ENCODE results near the gene RNF183. TPM values are rescaled to one million over a fixed set of nuclear protein-coding genes. Genes with fewer than 3 reads are reported as not detected.

RNF183 gene
- 0.20 TPM for total RNA-seq

DNA sequence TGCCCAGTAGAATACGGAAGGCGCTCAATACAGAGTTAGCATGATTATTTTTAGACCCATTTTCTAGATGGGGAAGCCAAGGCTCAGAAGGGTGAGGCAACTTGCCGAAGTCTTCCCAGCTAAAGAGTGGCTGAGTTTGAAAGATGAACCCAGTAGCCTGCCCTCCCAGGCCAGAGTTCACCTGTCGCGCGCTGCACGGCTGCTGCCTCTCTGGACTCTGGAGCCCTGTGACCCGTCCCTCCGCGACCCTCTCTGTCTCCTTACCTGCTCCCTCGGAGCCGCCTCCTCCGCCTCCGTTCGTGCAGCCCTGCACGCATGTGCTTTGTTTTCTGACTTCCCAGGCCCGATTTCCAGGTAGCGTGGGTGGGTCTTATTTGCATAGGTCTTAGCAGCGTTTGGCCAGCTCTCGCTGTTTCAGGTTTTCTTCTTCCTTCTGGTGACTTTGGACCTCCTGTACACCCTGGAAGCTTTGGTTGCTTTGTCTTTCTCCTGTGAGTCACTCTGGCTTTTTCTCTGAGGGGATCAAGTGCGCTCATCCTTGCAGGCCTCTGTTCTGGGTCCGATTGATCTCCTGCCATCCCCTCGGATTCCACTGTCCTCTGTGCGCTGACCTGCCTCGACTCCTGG lies at the start of gene RNF183:
TSS of gene RNF183 (minus strand) at position 585 of the 627 bp plus-strand sequence. CDS start 5,192 bp downstream, outside the sequence.
- no peak for DNase-seq

DNA sequence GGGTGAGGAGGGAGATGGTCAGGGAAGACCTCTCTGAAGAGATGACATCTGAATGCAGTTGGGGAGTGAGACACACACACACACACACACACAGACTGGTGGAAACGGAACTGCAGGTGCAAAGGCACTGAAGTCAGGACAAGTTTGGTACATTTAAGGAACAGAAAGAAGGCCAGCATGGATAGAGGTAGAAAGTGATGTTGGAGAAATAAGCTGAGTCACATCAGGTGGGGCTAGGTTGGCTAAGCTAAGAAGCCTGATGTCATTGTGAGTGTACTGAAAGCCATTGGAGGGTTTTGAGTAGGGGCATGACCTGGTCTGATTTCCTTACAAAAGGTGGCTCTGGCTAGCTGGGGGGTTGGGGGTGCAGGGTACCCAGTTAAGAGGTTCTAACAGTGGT lies 49.2 kb upstream of the RNF183 start:
- no peak for DNase-seq

- no peak for DNase-seq
Measured at GRCh38 chr9:113352006-113352405, 48.8 kb upstream of the RNF183 start.

- DNase-seq = no peak
Measured at GRCh38 chr9:113350937-113351336, 47.8 kb upstream of the RNF183 start.

GRCh38 chr9:113350107-113350661 lies 47.0 kb upstream of the RNF183 start:
- no peak for DNase-seq

- DNase-seq = no peak
Measured at GRCh38 chr9:113349445-113350094, 46.4 kb upstream of the RNF183 start, which contains the start of gene BSPRY. TSS of gene BSPRY (plus strand) at chr9:113349541. CDS start at chr9:113349580, 39 bp downstream.

- no peak for DNase-seq
Measured at GRCh38 chr9:113349066-113349444, 45.9 kb upstream of the RNF183 start.

- DNase-seq = no peak
Measured at GRCh38 chr9:113348437-113348836, 45.3 kb upstream of the RNF183 start.

GRCh38 chr9:113345671-113346070 lies 42.5 kb upstream of the RNF183 start:
- no peak for DNase-seq

DNA sequence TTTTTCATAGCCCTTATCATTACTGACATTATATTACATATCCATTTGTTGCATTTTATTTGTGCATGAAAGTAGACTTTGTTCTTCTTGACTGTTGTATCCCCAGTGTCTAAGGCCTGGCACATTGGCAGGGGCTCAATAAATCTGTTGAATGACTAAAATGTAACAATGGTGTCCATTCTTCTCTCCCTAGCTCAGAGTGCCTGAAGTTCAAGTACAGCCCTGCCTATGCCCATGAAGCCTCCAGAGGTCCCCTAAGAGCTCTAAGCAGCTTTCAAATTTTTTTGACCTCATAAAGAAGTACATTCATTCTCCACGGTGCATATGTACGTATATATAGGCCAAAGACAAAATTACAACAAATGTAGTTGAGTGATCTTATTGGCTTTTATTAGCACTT lies 42.0 kb upstream of the RNF183 start:
- no peak for DNase-seq

DNA sequence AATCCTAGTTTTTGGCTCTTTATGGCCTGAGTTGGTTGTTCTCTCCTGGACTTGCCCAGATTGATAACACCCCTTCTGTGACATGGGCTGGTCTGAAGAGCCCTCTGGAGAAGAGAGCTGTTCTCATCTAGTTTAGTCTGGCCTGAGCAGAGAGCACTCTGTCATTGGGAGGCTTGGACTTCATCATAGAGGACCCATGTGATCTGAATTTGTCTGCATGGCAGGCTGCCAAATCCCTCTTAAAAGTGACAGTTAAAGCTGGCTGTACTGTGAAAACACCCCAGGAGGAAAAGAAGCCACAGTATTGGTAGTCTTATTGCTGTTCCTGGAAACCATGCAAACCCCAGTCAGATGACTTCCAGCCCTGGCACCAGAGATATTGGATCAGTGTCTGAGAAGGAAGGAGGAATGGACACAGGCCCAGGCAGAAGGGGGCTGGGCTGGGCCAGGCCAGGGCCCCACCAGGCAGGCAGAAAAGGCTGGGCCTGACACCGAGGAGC lies 40.6 kb upstream of the RNF183 start:
- DNase-seq = peak; percentile 53

DNA sequence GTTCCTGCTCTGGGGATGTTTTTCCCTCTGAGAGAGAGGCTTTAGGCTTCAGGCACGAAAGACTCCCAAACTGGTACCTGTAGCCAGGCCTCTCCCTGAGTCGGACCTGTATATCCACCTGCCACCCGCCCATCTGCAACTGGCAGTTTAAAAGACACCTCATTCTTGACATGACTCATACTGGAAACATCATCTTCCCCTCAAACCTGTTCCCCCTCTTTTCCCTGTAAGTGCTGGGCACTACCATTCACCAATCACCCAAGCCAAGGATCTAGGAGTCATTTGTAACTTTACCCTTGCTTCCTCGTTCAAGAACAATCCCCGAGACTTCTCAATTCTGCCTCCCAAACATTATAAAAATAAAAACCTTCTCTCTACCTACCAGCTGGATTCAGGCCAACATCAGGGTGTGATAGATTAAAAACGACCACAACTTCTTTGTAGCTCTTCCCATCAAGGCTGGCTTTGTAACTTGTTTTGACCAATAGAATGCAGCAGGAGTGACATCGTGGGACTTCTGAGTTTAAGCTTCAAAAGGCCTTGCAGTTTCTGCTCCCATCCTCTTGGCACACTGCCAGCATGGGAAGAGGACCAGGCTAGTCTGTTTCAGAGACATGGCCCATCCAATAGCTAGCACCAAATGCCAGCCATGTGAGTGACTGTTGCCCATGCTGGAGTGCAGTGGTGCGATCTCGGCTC lies 38.7 kb upstream of the RNF183 start:
- DNase-seq = peak; percentile 4

DNA sequence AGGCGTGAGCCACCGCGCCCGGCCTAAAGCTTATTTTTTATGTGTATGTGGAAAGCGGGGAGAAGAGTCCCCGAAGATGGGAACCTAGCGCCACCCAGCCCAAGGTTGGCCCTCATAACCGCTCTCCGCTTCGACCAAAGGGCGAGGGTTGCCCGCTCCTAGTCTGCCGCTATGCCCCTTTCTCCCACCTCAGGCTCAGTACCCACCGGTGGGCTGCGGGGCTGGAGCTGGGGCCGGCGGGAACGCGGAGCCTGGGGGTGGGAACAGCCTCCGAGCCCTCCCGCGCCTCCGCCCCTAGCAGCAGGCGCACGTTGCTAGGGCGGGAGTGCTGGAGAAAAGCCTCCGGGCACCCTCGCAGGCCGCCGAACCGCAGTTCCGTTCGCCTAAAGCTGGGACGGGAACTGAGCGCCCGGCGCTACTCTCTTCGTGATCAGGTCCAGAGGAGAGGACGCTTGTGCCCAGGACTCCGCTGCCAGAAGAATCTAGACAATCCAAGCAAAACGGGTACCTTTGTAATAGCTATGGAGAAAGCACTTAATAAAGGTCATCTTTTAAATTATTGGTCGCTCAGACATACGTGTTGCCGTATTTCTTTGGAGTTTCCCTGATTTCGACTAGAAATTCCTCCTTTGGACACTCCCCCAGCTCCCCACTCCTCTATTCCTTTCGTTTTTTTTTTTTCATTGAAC lies 37.0 kb upstream of the RNF183 start, which contains the start of gene WDR31:
TSS of gene WDR31 (minus strand) at position 265 of the 689 bp plus-strand sequence. CDS start 8,253 bp downstream, outside the sequence.
- peak; percentile 91 for DNase-seq

- no peak for DNase-seq
Measured at GRCh38 chr9:113337714-113338113, 34.5 kb upstream of the RNF183 start.

GRCh38 chr9:113331780-113332179 lies 28.6 kb upstream of the RNF183 start:
- DNase-seq = no peak

GRCh38 chr9:113328045-113328782 lies 25.0 kb upstream of the RNF183 start:
- DNase-seq = no peak

DNA sequence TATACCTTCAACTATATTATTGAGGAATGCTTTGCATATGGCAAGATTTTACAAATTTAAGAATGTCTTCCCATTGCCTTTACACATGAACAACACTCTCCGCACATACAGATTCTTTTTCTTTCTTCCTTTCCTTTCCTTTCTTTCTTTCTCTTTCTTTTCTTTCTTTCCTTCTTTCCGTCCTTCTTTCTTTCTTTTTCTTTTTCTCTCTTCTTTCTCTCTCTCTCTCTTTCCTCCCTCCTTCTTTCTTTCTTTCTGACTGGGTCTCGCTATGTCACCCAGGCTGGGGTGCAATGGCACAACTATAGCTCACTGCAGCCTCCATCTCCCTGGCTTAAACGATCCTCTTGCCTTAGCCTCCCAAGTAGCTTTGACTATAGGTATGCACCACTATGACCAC lies 23.1 kb upstream of the RNF183 start:
- no peak for DNase-seq

DNA sequence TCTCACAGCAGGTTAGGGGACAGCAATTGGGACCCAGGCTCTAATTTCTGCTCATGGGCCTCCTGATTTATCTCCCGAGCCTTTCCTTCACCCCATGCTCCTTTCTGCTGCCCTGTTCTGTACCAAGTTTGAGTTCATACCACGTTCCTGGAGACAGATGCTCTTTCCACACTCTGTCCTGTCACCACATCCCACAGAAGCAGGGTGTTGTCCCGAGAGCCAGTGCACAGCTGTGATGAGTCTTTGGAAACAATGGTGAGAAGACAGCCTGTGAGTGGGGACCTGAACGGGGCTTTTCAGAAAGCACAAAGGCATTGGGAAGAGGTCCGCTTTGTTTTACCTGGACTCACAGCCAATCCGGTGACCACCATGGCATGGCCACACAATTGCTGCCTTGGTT lies 19.5 kb upstream of the RNF183 start:
- no peak for DNase-seq

DNA sequence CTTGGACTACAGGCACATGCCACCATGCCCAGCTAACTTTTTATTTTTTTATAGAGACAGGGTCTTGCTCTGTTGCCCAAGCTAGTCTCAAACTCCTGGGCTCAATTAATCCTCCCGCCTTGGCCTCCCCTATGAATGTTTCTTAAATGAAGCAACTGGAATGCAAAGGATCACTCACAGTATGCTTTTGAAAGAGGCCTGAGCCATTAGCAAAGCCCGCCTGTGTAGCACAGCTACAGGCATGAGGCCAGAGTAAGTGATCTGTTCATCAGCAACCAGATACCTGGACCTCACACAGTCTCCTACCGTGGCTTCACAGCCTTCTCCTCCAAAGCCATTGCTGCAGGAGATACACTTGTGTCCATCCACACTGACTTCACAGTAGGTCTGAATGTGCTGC lies 16.9 kb upstream of the RNF183 start:
- no peak for DNase-seq

- DNase-seq = no peak
Measured at GRCh38 chr9:113319054-113319453, 15.9 kb upstream of the RNF183 start.

DNA sequence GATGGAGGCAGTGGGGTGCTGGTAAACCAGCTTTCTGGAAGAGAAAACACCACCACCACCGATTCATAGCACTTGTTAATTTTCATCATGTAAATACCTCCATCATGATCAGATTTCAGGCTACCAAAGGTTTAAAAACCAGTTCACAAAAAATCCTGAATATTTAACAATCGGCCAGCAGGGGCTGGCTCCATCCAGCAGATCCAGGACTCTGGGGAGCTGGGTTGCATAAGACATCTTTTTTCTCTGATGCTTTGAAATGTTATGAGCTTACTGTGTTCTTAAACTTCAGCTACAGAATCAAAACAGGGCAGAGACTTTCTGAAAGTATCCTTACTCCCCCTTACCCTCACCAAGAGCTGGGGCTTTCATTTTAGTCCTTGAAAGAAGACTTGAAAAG lies 14.6 kb upstream of the RNF183 start:
- no peak for DNase-seq

- no peak for DNase-seq
Measured at GRCh38 chr9:113316030-113316429, 12.9 kb upstream of the RNF183 start.

All from skin of body (tissue), 2 donors.